Effector memory CD8-positive, alpha-beta T cell (primary cell): ENCODE measurements around the gene FAM50A.
"Not testable (repeated sequence)": the region's sequence is repeated elsewhere in the genome, so short reads cannot be mapped to it uniquely, and the experiment has no call there.

Source experiments
- ATAC-seq: fragments of 150-1000 bp; cut with Tn5 transposase; replicated peaks from 2 replicates; pipeline ENCODE4 v1.10.0; 2021; ENCODE audit warnings: mild to moderate bottlenecking, moderate library complexity
- DNase-seq, 3 experiments: peaks; one replicate each; pipeline ENCODE4 v3.0.0; 2021
- H3K27ac Mint-ChIP-seq, 2 donors: one replicate each; pipeline ENCODE4 v1.8.0; 2022; ENCODE audit warnings: mild to moderate bottlenecking in 2 of 2, mixed read lengths in 2 of 2, moderate library complexity in 2 of 2
- H3K27me3 Mint-ChIP-seq, 2 donors: one replicate each; pipeline ENCODE4 v1.8.0; 2022; ENCODE audit warnings: mixed read lengths in 2 of 2
- H3K36me3 Mint-ChIP-seq: one replicate; pipeline ENCODE4 v1.8.0; 2022; ENCODE audit warnings: mild to moderate bottlenecking, moderate library complexity, mixed read lengths; ENCODE audit not compliant: insufficient read depth
- H3K4me1 Mint-ChIP-seq, 2 donors: one replicate each; pipeline ENCODE4 v1.8.0; 2022; ENCODE audit warnings: low read depth in 2 of 2, mixed read lengths in 2 of 2
- H3K4me3 Mint-ChIP-seq, 2 donors: one replicate each; pipeline ENCODE4 v1.8.0; 2022; ENCODE audit warnings: mild to moderate bottlenecking in 2 of 2, mixed read lengths in 2 of 2, moderate library complexity in 2 of 2
- H3K9me3 Mint-ChIP-seq, 2 donors: one replicate each; pipeline ENCODE4 v1.8.0; 2022; ENCODE audit warnings: mixed read lengths in 2 of 2

Gene FAM50A

GRCh38 chrX:154490414-154491083 lies 46.6 kb downstream of the FAM50A start, which contains the start of gene SLC10A3:
Gene SLC10A3, minus strand, starts transcription at chrX:154490629. Its CDS starts 1,689 bp downstream, at chrX:154488940.
- peak; percentile 81 for ATAC-seq
- H3K36me3 Mint-ChIP-seq, result peaks cover 28% of the 10 kb centered on the region
- peak within 1 kb of the TSS; percentile 82 to 86 for H3K4me3 Mint-ChIP-seq
- peak within 1 kb of the TSS; percentile 88 to 90 for H3K27ac Mint-ChIP-seq
- no peaks in the 10 kb centered on the region for H3K27me3 Mint-ChIP-seq
- H3K4me1 Mint-ChIP-seq, result peaks cover 7 to 17% of the 10 kb centered on the region in 2 donors
- peak; percentile 74 to 79 (median 78) for DNase-seq
- H3K9me3 Mint-ChIP-seq, result no peaks in the 10 kb centered on the region

- no peak overlapping the region for H3K4me3 Mint-ChIP-seq
- no peaks in the 10 kb centered on the region for H3K9me3 Mint-ChIP-seq
- no peaks in the 10 kb centered on the region for H3K27me3 Mint-ChIP-seq
- peaks cover 4% of the 10 kb centered on the region for H3K36me3 Mint-ChIP-seq
- no peak for DNase-seq
- peaks cover 3% of the 10 kb centered on the region in 2 donors for H3K4me1 Mint-ChIP-seq
- no peak for ATAC-seq
- no peak overlapping the region for H3K27ac Mint-ChIP-seq
Measured at GRCh38 chrX:154494715-154495114, 50.8 kb downstream of the FAM50A start.

- Mint-ChIP-seq H3K36me3 (peaks cover 3% of the 10 kb centered on the region), H3K4me1 (peaks cover 0 to 2% of the 10 kb centered on the region in 2 donors), H3K9me3 (no peaks in the 10 kb centered on the region), H3K27me3 (no peaks in the 10 kb centered on the region), H3K4me3 (no peak overlapping the region), H3K27ac (no peak overlapping the region)
- DNase-seq (no peak), ATAC-seq (no peak)
Measured at GRCh38 chrX:154495472-154495922, 51.6 kb downstream of the FAM50A start.

GRCh38 chrX:154496591-154497137 lies 52.7 kb downstream of the FAM50A start:
- not testable (repeated sequence) for DNase-seq, H3K4me1 Mint-ChIP-seq, ATAC-seq, H3K4me3 Mint-ChIP-seq, H3K36me3 Mint-ChIP-seq, H3K27me3 Mint-ChIP-seq, H3K27ac Mint-ChIP-seq, H3K9me3 Mint-ChIP-seq
